NCI-H345 treated with DMSO at 0.1 percent for 48 hours (cell line): ENCODE data around the gene CCS.
"Not testable (repeated sequence)": the region's sequence is repeated elsewhere in the genome, so short reads cannot be mapped to it uniquely, and the experiment has no call there.

ENCODE experiments used
- DNase-seq: peaks from one replicate; lab custom pipeline; 2025; ENCODE audit not compliant: unreplicated experiment; lab: John Stamatoyannopoulos, UW

Gene CCS

GRCh38 chr11:66625041-66625751, 32.2 kb downstream of the CCS start:
- no peak for DNase-seq

- DNase-seq: no peak
Measured at GRCh38 chr11:66625752-66626149, 32.8 kb downstream of the CCS start.

- DNase-seq: no peak
Measured at GRCh38 chr11:66626382-66626781, 33.4 kb downstream of the CCS start.

GRCh38 chr11:66626926-66627325, 33.9 kb downstream of the CCS start:
- DNase-seq: no peak

DNA sequence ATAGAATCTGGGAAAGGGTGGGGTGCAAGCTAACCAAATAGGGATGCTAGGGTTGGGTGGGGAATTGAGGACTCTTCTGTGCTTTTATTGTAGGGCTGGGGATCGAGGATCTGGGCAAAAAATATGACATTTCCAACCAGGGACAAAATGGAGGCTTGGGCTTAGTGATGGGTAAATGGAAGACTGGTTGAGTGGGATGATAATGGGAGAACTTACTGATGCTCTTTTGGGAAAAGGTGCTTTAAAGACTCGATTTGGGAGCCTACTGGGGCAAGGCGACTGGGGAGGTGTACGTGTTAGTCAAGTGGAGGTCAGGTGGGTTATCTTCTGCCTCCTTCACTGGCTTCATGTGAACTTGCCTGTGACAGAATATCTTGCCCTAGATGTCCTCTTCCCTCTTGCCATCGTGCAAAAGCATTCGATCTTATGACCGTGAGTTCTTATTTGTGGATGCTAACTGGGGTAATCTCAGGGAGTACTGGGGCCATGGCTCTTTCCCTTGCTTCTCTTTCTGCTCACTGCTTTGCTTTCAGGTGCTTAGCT, 35.1 kb downstream of the CCS start:
- DNase-seq: no peak

DNA sequence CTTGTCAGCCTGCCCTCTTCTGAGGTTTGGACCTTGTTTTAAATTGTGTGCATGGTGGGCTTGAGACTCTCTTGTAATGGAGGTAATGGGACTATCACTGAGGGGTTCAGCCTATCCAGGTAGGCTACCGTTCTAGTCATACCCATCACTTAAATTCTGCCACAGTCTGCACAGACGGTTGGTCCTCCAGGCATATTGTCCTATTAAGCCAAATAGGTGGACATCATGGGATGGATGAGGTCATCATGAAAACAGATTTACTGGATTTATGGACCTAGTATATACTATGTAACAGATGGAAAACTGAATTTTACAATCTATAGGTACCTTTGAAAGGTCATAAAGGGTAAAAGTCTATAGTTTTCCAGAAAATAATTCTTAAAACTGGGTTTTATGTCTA, 36.4 kb downstream of the CCS start:
- no peak for DNase-seq

- no peak for DNase-seq
Measured at GRCh38 chr11:66631883-66632282, 38.9 kb downstream of the CCS start.

GRCh38 chr11:66632952-66633351, 40.0 kb downstream of the CCS start:
- DNase-seq: no peak

DNA sequence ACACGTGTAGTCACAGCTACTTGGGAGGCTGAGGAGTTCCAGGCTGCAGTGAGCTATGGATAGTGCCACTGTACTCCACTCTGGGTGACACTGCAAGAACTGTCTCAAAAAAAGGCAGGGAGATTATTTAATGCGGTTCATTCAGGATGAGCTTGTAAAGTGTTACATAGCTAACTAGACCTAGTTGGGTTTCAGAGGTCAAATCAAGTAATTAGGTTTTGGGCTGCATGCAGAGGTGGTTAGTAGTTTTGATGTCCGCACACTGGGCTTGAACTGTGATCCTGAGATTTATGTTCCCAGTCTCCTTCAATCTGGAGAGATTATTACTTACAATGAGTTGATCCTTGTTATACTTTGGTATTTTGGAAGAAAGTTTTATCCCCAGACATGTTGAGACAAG, 43.4 kb downstream of the CCS start:
- DNase-seq: no peak

GRCh38 chr11:66637557-66638176, 44.7 kb downstream of the CCS start:
- DNase-seq: no peak

GRCh38 chr11:66638177-66639065, 45.4 kb downstream of the CCS start, which contains the start of gene RBM4:
Gene RBM4 (plus strand): TSS chr11:66638703. CDS start chr11:66639712, 1,009 bp downstream.
- DNase-seq: peak; percentile 99

DNA sequence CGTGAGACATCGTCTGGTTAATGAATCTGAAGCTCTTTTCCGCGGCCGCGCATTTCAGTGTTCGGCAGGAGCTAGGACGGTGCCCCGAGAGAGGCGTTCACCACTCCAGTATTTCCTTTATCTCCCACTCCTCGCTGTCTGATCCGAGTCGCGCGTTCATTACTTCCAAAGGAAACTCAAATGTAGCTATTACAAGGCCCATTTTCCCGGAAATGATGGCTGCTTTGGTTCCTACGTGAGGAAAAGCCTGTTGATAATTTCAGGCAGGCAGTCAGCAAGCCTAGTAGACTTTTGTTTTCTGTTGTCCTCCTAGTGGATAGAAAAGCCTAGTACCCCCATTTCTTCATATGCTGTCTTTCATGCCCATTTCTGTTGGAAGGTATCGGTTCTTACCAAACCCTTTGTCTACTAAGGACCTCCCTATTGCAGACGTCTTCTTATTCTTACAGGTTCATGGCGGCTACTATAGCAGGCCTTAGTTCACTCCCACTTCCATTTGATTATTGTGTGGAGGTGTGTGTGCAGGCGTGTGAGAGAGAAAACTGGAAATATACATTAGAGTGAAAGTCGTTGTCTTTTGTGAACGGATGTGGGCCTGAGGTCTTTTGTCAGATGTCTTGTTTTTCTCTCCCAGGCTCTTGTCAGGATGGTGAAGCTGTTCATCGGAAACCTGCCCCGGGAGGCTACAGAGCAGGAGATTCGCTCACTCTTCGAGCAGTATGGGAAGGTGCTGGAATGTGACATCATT, 46.3 kb downstream of the CCS start:
- DNase-seq: no peak

DNA sequence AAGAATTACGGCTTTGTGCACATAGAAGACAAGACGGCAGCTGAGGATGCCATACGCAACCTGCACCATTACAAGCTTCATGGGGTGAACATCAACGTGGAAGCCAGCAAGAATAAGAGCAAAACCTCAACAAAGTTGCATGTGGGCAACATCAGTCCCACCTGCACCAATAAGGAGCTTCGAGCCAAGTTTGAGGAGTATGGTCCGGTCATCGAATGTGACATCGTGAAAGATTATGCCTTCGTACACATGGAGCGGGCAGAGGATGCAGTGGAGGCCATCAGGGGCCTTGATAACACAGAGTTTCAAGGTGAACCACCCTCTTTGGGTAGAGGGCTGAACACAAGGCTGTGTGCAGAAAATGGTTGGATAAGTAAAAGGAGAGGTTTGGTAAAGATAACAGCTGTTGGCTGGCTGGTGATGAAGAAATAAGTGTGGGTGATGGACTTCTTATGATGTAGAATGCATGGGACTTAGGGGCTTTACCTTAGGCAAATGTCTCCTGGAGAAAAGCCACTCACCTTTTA, 46.9 kb downstream of the CCS start:
- not testable (repeated sequence) for DNase-seq

DNA sequence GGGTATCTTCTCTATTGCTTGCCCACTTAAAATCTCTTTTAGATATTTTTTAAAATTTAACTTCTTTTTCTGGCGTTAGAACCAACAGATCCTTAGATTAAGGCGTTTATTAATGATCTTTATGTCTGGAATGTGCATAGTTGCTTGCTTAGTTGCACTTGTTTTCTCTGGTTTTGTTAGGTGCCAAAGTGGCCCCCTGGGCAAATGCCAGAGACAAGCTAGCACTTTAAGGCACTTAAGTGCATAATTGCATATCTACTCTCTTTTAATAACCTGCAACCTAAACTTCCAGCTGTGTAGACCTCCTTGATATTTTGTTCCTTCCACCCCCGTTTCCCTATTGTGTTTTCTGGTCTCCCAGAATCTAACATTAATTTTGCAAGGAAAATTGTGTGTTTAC, 48.8 kb downstream of the CCS start:
- DNase-seq: no peak

GRCh38 chr11:66643745-66644437, 50.9 kb downstream of the CCS start:
- DNase-seq: no peak

DNA sequence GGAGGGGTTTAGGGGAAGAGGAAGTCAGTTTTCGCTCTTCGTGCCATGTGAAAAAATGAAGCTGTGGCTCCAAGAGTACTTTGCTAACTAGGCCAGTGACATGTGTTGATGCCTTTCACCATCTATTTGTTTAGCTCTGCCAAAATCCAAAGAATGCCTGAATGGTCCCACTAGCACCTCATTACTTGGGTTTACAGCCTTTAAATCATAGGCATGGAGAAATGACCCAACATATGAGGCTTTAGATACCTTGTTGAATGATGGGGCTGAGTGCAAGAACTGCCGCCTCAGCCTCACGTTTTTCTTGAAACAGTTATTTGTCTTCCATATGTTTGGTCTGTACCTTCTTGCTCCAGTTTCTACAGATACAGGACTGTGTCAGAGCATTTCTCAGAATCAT, 53.8 kb downstream of the CCS start:
- DNase-seq: no peak

DNA sequence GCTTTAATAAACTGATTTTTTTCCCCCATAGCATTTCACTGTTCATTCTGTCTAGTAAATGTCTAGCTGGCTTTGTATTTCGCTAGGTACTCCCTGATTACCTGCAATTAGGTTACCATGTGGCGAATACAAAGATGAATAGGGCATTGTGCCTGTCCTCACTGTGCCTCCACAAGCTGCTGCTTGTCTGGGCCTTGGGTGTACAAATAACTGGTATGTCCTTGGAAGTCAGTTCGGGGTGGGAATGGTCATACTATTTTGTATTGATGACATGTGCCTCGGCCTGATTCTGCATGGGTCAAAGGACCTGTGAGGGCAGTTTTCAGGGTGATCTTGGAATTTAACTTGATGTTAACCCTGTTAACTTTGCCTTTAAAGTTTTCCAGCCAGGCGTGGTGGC, 56.9 kb downstream of the CCS start:
- DNase-seq: no peak

- no peak for DNase-seq
Measured at GRCh38 chr11:66651016-66651415, 58.0 kb downstream of the CCS start.

GRCh38 chr11:66652651-66653050, 59.7 kb downstream of the CCS start:
- no peak for DNase-seq

GRCh38 chr11:66653123-66653522, 60.1 kb downstream of the CCS start:
- DNase-seq: no peak
